ENCODE data around the gene MAP3K5.
"Not testable (repeated sequence)": the region's sequence is repeated elsewhere in the genome, so short reads cannot be mapped to it uniquely, and the experiment has no call there.

The MAP3K5 gene

GRCh38 chr6:136720045-136720770, 72.1 kb downstream of the MAP3K5 start:
- no peak for DNase-seq

DNA sequence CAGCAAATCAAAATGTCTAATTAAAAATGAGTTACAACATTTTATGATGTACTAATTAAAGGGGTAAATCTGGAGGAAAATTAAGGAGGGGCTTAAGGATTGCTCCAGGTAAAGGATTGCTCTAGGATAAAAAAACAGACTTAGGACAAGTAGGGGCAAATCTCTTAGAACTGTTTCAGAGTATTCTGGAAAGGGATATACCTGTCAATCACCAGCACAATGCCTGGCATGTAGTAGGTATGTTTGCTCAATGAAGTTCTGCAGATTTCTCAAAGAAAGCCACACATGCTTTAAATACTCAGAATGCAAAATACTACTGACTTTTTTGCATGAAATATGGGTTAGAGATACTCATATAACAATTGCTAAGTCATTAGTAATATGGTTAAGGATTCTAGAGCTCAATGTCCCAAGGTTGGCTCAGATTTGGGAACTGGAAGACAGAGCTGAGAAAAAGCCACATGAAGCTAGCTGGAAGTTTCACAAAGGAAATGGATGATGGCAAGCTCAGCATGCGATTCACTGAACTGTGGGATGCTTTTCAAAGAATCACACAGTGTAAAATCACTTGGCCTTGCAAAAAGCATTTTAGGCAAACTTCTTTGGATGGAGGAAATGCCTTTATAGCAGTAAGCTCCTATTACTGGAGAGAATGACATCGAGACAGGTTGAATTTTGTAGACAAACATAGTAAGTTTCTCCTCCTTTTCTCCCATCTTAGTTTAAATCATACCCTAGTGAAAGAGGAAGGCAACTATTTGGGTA, 72.8 kb downstream of the MAP3K5 start:
- no peak for DNase-seq

- DNase-seq: no peak
Measured at GRCh38 chr6:136718476-136718875, 73.8 kb downstream of the MAP3K5 start.

DNA sequence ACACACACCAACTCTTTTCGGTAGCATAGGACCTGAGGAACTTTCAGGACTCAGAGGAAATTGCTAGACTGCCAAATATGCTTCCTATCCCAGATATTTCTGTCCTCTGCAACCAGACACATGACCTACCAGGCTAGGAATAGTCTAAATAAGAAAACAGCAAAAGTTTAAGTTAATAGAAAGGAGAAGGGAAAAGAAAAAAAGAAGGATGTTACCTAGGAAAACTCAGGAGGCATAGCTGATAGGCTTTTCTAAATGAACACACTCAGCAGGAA, 74.6 kb downstream of the MAP3K5 start:
- DNase-seq: no peak

- no peak for DNase-seq
Measured at GRCh38 chr6:136716917-136717715, 75.2 kb downstream of the MAP3K5 start.

- DNase-seq: not testable (repeated sequence)
Measured at GRCh38 chr6:136712642-136713041, 79.6 kb downstream of the MAP3K5 start.

GRCh38 chr6:136711644-136712043, 80.6 kb downstream of the MAP3K5 start:
- no peak for DNase-seq

DNA sequence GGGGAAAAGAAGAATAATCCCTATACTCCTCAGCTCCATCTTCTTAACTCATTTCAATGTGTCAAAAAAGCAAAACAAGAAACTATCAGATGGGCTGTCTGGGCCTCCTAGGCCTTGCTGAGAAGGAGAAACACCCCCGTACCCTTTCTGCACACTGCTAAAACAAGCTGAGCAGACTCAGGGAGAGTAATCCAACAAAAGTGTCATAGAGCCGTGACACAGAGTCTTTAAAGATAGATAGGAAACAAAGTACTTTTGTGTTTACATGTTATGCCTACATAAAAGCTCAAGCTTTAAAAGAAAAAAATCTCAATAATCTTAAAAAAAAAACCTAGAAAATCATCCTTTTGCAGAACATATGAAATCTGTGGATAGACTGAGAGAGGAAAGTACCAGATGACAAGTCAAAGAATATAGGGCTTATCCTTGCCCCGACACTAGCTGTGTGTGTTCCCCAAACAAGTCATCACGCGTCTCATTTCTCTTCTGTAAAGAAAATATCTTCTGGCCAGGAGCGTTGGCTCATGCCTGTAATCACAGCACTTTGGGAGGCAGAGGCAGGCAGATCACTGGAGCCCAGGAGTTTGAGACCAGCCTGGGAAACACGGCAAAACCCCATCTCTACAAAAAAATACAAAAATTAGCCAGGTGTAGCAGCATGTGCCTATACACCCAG, 81.3 kb downstream of the MAP3K5 start:
- DNase-seq: no peak

GRCh38 chr6:136709429-136709828, 82.8 kb downstream of the MAP3K5 start:
- no peak for DNase-seq

GRCh38 chr6:136706430-136706829, 85.8 kb downstream of the MAP3K5 start:
- DNase-seq: no peak

- no peak for DNase-seq
Measured at GRCh38 chr6:136703331-136703865, 88.9 kb downstream of the MAP3K5 start.

DNA sequence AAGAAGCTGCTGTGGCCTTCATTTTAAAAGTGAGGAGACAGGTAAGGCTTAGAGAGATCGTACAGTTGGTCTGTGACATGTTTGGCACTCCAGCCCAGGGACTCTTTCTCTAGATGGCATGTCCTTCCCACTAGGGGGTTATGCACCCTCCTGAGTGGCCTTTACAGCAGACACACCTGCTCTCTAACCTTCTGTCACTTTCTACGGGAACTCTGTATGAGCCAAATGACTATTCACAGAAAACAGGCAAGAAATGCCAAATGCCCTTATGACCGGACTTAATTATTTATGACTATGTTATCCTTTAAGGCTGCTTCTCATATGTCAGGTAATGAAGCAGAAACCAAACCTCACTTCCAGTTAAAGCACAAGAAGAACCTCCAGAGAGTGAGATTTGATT, 91.2 kb downstream of the MAP3K5 start:
- no peak for DNase-seq

- DNase-seq: no peak
Measured at GRCh38 chr6:136699358-136699757, 92.9 kb downstream of the MAP3K5 start.

DNA sequence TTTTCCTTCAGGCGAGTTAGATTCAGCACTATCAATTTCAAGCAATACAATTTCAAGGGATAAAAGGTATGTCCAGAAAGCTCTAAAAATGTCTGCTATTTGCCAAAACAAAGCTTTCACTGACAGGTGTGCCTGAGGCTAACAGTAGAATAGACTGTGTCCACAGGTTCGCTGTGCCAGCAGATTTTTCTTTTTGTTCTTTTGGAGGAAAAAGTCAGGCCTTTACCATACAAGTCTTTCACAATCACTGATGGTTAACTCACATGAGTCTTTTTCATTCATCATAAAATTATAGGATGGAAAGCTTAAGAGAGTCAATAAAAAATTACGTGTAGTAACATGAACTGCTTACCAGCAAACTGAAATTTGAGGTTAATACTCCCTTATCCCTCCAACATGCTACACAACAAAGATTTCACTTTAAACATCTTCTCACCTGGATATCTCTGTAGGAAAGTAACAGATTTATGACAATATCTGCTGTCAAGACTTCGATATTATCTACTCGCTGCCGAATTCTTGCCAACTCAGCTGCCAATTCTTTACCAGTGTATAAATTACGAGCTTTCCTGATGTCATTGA, 95.4 kb downstream of the MAP3K5 start:
- no peak for DNase-seq

- DNase-seq: no peak
Measured at GRCh38 chr6:136696238-136696637, 96.0 kb downstream of the MAP3K5 start.

DNA sequence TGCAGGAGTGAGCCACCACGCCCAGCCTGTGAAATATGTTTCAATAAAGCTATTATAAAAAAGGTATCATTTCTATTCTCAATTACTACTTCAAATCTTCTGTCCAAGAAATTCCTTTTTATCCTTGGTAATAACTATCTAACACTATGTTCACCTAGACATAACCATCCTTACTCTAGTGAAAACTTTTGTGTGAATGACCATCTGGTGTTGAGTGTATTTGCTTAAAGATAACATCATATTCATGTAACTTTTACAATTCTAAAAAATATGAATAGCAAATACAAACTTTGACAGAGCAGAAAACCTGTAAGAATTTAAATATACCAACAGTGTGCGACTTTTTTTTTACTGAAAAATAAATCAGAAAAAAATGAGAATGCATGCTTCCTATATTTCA, 96.9 kb downstream of the MAP3K5 start:
- DNase-seq: no peak

DNA sequence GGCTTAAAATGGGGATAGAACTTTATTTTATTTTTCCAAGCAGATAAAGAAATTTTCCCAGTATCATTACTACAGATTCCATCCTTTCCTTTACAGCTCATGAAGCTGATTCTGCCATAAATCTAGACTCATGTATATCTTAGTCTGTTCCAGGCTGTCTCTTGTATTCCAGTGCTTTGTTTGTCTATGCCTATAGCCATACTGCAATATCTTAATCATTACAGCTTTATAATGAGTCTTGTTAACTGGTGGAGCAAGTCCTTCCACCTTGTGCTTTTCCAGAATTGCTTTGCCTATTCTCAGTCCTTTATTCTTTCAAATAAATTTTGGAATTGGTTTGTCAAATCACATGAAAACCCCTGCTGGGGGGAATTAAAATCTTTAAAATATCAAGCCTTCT, 99.2 kb downstream of the MAP3K5 start:
- no peak for DNase-seq

DNA sequence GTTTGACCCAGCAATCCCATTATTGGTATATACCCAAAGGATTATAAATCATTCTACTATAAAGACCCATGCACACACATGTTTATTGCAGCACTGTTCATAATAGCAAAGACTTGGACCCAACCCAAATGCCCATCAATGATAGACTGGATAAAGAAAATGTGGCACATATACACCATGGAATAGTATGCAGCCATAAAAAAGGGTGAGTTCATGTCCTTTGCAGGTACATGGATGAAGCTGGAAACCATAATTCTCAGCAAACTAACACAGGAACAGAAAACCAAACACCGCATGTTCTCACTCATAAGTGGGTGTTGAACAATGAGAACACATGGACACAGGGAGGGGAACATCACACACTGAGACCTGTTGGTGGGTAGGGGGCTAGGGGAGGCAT, 104.4 kb downstream of the MAP3K5 start:
- DNase-seq: not testable (repeated sequence)

DNA sequence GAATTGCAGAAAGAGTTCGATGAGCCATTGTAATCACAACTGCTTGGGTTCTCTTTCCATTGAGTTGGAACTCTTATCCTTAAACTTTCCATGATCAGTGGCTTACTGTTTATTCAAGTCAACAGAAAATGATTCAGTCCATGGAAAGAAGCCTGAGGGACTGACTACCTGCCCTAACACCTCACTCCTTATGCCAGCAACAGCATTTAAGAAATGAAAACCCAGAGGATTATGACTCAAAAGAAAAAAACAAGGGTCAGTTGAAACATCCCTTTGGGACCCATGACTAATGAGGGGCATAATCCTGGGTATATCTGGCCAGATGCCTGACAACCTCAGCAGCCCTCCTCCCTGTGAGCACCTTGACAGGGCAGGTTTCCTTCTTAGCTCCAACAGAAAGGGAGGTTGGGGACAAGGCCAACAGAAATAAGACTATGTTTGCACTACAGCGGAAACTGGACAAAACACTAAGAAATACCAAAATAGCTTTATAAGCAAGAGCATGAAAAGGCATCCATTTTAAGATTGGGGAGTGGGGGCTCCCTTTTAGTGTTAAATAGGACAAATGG, 106.7 kb downstream of the MAP3K5 start:
- no peak for DNase-seq

GRCh38 chr6:136684466-136684865, 107.8 kb downstream of the MAP3K5 start:
- DNase-seq: no peak

DNA sequence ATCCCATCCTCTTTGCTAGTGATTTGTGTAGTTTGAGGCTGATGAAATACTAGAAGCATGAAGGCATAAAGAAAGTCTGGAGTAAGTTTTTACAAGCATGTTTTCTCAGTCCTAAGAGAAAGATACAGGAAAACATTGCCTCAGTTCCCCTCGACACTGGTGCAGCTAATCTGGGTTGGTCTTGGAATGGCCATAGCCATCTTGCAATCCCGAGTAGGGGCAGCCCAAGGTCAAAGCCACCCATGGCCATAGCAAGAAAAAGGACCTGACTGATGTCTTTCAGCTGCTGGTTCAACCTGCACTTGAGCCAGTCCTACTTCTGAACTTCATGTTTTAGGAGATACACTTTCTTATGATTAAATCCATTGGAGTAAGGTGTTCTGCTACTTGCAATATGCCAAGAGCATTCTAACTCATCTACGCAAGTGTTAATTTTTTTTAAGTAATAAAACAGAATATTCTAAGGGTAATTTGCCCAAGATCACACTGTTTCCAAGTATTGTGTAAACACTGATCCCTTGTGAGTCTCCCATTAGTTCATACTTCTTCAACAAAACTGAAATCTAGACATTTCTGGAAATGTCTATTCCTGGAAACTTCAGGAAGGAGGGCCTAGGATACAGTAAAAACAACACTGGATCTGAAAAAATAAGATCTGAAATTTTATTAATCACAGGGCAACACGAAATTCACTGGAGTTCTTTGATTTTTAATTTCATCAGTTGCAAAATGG, 108.9 kb downstream of the MAP3K5 start:
- DNase-seq: no peak

DNA sequence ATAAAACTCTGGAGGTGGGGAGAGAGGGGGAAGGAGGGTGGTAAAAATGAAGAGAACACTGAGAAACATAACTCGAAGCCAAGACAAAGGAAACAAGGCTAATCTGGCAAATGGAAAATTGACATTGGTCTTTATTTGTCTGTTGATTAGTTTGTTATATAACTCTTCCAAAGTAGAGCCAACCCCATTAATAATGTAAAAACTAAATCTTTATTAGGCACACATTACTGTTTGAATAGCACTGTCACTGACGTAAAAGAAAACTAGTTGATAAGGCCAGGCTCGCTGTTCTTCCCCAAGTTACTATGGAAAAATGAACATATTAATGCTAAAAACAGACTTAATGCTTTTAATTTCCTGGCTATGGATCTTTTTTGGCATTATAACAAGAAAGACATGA, 110.0 kb downstream of the MAP3K5 start:
- no peak for DNase-seq
